ENCODE measurements around the gene CDK4.
"Not testable (repeated sequence)": the region's sequence is repeated elsewhere in the genome, so short reads cannot be mapped to it uniquely, and the experiment has no call there.

Gene CDK4

GRCh38 chr12:57777911-57778310, 25.8 kb upstream of the CDK4 start:
- TF ChIP-seq, protein P1, sequence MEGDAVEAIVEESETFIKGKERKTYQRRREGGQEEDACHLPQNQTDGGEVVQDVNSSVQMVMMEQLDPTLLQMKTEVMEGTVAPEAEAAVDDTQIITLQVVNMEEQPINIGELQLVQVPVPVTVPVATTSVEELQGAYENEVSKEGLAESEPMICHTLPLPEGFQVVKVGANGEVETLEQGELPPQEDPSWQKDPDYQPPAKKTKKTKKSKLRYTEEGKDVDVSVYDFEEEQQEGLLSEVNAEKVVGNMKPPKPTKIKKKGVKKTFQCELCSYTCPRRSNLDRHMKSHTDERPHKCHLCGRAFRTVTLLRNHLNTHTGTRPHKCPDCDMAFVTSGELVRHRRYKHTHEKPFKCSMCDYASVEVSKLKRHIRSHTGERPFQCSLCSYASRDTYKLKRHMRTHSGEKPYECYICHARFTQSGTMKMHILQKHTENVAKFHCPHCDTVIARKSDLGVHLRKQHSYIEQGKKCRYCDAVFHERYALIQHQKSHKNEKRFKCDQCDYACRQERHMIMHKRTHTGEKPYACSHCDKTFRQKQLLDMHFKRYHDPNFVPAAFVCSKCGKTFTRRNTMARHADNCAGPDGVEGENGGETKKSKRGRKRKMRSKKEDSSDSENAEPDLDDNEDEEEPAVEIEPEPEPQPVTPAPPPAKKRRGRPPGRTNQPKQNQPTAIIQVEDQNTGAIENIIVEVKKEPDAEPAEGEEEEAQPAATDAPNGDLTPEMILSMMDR (IDR thresholded peaks at IDR 0.05; ENCODE audit: borderline replicate concordance, insufficient read depth, low read depth, low read length) = no peak
- H3K4me3 ChIP-seq (ENCODE audit: low read depth, low read length) = no peak overlapping the region

DNA sequence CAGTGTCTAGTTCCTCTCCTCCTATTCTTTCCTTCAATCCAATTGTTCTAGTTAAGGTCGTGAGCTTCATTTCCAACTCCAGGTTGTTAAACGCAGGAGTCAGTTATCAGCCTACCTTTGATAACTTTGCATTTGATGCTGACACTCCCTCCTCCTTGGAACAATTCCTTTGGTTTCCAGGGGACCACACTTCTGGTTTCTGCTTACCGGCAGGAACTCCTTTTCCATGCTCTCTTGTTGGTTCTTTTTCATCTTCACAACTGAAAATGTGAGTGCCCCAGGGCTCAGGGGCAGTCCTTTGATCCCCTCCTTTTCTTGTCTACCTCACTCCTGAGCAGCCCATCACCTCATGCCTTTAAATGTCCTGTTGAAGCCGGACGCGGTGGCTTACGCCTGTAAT, 25.3 kb upstream of the CDK4 start:
- H3K4me3 ChIP-seq (ENCODE audit: low read depth, low read length) = no peak overlapping the region
- TF ChIP-seq, protein P1 (IDR thresholded peaks at IDR 0.05; ENCODE audit: borderline replicate concordance, insufficient read depth, low read depth, low read length) = no peak

DNA sequence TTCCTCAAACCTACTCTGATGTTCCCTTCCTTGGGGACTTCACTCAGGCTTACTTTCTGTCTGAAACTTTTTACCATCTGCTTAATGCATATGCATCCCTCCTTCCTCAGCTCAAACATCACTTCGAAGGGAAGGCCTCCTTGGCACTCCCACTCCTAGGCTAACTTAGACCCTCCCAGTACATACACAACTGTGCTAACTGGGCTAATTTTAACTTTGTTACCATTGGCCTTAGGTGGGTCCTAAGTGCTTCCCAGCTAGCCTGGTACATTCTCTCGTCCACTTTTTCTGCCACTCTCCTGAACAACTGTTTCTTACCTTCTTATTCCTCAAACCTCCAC, 24.1 kb upstream of the CDK4 start:
- TF ChIP-seq, protein P1 (IDR thresholded peaks at IDR 0.05; ENCODE audit: borderline replicate concordance, insufficient read depth, low read depth, low read length) = no peak

DNA sequence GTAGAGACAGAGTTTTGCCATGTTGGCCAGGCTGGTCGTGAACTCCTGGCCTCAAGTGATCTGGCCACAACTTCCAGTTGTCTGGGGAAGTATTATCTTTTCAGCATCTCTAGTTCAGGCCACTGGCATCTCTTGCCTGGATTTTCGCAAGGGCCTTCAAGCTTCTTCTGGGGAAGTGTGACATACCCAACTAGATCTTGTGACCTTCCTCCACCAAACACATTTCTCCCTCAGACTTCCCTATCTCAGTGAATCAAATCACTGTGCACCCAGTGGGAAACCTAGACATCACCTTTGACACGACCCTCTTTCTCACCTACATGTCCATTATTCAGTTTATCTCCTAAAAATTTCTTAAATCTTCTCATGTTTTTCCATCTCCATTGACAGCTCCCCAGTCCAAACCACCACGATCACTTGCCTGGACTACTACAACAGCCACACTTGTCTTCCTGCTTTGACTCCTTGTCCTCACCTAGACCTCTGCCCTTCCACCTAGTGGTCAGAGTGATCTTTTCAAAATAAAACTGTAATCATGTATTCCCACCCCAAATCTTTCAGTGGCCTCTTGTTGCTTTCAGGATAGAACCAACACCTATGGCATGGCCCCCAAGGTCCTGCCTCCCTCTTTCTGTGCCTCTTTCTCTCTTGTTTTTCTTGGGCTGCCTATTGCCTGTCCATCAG, 23.6 kb upstream of the CDK4 start:
- no peak overlapping the region for H3K4me3 ChIP-seq (ENCODE audit: low read depth, low read length)
- TF ChIP-seq, protein P1 (IDR thresholded peaks at IDR 0.05; ENCODE audit: borderline replicate concordance, insufficient read depth, low read depth, low read length) = 0 out of 2 replicates have a peak, but pooled peaks have one; percentile 16

More for the DNA sequence above, 24.1 kb upstream of the CDK4 start:
- no peak overlapping the region for H3K4me3 ChIP-seq (ENCODE audit: low read depth, low read length)

DNA sequence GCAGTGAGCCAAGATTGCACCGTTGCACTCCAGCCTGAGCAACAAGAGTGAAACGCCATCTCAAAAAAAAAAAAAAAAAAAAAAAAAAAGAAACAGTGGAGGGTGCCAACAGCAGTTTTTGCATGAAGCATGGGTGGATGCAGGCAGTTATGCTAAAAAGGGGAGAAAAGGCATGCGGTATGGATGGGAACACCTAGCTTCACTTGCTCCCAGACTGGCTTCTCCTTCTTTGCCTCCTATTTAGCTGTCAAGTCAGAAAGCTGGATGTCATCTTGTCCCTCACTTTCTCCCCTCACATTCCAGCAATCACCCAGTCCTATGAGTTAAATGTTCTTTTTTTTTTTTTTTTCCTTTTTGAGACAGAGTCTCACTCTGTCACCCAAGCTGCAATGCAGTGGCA, 22.9 kb upstream of the CDK4 start:
- H3K4me3 ChIP-seq (ENCODE audit: low read depth, low read length) = no peak overlapping the region
- TF ChIP-seq, protein P1 (IDR thresholded peaks at IDR 0.05; ENCODE audit: borderline replicate concordance, insufficient read depth, low read depth, low read length) = no peak

DNA sequence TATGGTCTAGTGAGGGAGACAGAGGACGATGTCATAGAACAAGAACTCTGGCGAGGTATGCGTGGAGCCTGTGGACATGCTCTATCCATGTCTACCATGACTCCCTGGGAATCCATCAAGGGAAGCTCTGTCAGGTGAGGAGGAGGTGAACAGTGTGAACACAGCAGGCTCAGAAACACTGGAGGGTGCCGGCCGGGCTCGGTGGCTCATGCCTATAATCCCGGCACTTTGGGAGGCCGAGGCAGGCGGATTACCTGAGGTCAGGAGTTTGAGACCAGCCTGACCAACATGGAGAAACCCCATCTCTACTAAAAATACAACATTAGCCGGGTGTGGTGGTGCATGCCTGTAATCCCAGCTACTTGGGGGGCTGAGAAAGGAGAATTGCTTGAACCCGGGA, 22.5 kb upstream of the CDK4 start:
- H3K4me3 ChIP-seq (ENCODE audit: low read depth, low read length) = not testable (repeated sequence)

DNA sequence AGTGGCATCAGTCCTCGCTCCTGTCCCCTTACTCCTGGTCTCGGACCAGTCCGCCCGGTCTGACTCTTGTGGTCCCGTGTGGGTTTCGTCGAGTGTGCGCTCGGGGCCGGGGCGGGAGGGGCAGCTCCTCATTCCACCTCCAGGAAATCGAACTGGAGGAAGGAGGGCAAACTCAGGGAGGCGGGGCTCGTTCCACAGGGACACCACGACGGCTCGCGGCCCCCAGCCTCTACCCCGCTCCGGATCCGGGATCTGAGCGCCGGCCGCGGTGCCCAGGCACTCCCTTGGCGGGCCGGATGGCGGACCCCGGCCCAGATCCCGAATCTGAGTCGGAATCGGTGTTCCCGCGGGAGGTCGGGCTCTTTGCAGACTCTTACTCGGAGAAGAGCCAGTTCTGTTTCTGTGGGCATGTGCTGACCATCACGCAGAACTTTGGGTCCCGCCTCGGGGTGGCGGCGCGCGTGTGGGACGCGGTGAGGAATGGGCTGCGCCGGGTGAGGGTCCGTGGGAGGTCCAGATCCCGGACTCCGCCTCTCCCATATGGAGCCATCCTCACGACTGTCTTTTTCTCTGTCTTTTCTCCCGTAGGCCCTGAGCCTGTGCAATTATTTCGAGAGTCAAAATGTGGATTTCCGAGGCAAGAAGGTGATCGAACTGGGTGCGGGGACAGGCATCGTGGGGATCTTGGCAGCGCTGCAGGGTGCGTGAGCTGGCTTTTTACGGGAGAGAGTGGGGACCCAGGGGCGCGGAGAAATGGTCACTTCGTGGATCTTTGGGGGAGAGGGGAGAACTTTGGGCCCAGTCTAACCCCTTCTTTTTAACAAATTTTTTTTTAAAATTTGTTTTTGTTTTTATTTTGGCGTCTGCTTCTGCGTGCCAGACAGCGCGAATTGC, 20.6 kb upstream of the CDK4 start, which contains the start of gene EEF1AKMT3:
Gene EEF1AKMT3, plus strand, starts transcription at position 186 of the 894 bp plus-strand sequence. Its CDS starts 111 bp downstream, at position 297.
- TF ChIP-seq, protein P1 (IDR thresholded peaks at IDR 0.05; ENCODE audit: borderline replicate concordance, insufficient read depth, low read depth, low read length) = no peak
- peak within 1 kb of the TSS; percentile 89 for H3K4me3 ChIP-seq (ENCODE audit: low read depth, low read length)

All from GM12875 (cell line).